H1 (cell line): ENCODE results near the gene PRAMEF5. TPM values are rescaled to one million over a fixed set of nuclear protein-coding genes. Genes with fewer than 3 reads are reported as not detected.
"Not testable (repeated sequence)": the region's sequence is repeated elsewhere in the genome, so short reads cannot be mapped to it uniquely, and the experiment has no call there.

Experiments used
- CTCF ChIA-PET: fragments of 300-600 bp; sonication (Branson Sonifier 250); formaldehyde crosslinking; loops from one replicate; lab custom pipeline; 2021; ENCODE audit not compliant: partially characterized antibody; lab: Charles Lee
- POLR2A ChIA-PET: fragments of 300-600 bp; sonication (Branson Sonifier 250); formaldehyde crosslinking; loops from one replicate; lab custom pipeline; 2021; ENCODE audit warnings: inconsistent platforms; ENCODE audit not compliant: partially characterized antibody; lab: Charles Lee
- DNase-seq, 2 experiments: peaks; one replicate each; pipeline versions ENCODE4 v3.0.0 to v3.0.0-alpha.2; 2010 to 2022; ENCODE audit warnings: low spot score in 2 of 2, low read depth in 1 of 2, mixed read lengths in 1 of 2
- FAIRE-seq: peaks from 2 replicates; lab custom pipeline; 2011; peaks lifted over from hg19 to GRCh38; lab: Jason Lieb, UNC
- H2AFZ ChIP-seq: 2 replicates; pipeline ENCODE4 v1.8.1; 2012; ENCODE audit warnings: low read length, inconsistent platforms
- H2AK5ac ChIP-seq: 2 replicates; pipeline ENCODE4 v1.6.1; 2013; ENCODE audit warnings: low read depth, low read length
- H2BK120ac ChIP-seq: replicated peaks from 2 replicates; pipeline ENCODE3; 2013; ENCODE audit warnings: low read depth, low read length, inconsistent platforms
- H2BK12ac ChIP-seq: 2 replicates; pipeline ENCODE4 v1.6.1; 2013; ENCODE audit warnings: low read depth, low read length
- H2BK15ac ChIP-seq: 2 replicates; pipeline ENCODE4 v1.6.1; 2013; ENCODE audit warnings: low read length
- H2BK20ac ChIP-seq: 2 replicates; pipeline ENCODE4 v1.6.1; 2013; ENCODE audit warnings: low read length
- H2BK5ac ChIP-seq: 2 replicates; pipeline ENCODE4 v1.6.1; 2013; ENCODE audit warnings: low read depth, low read length
- H3K14ac ChIP-seq: 2 replicates; pipeline ENCODE4 v1.6.1; 2013; ENCODE audit warnings: inconsistent platforms; ENCODE audit not compliant: insufficient read length
- H3K18ac ChIP-seq: 2 replicates; pipeline ENCODE4 v1.6.1; 2013; ENCODE audit warnings: low read length; ENCODE audit errors: extremely low read depth
- H3K23ac ChIP-seq: 2 replicates; pipeline ENCODE4 v1.6.1; 2013; ENCODE audit warnings: inconsistent platforms; ENCODE audit not compliant: insufficient read length
- H3K23me2 ChIP-seq: 2 replicates; pipeline ENCODE4 v1.6.1; 2013; ENCODE audit warnings: low read depth, low read length
- H3K27ac ChIP-seq: 2 replicates; pipeline ENCODE4 v1.6.1; 2011; ENCODE audit warnings: low read depth, low read length, inconsistent platforms
- H3K27me3 ChIP-seq, 4 experiments: replicated peaks in 1 of 4; 1 replicate in 1 of 4; 2 replicates in 3 of 4; pipeline versions ENCODE4 v1.6.1 to v1.8.1; 2011 to 2013; ENCODE audit warnings: low read length in 3 of 4, mild to moderate bottlenecking in 3 of 4, inconsistent platforms in 2 of 4, mixed read lengths in 2 of 4, moderate library complexity in 1 of 4; ENCODE audit not compliant: control insufficient read depth in 3 of 4, insufficient read depth in 3 of 4; ENCODE audit errors: extremely low read depth in 1 of 4
- H3K36me3 ChIP-seq, 4 experiments: 2 replicates each; pipeline versions ENCODE4 v1.6.1 to v1.8.1; 2011 to 2013; ENCODE audit warnings: mild to moderate bottlenecking in 4 of 4, low read length in 3 of 4, moderate library complexity in 2 of 4, control low read depth in 1 of 4, inconsistent platforms in 1 of 4; ENCODE audit not compliant: insufficient read depth in 4 of 4, control insufficient read depth in 2 of 4
- H3K4ac ChIP-seq: replicated peaks from 2 replicates; pipeline ENCODE3; 2013; ENCODE audit warnings: low read length, low read depth, mixed read lengths, inconsistent platforms; ENCODE audit not compliant: insufficient read length
- H3K4me1 ChIP-seq, 4 experiments: replicated peaks in 1 of 4; 1 replicate in 1 of 4; 2 replicates in 3 of 4; pipeline versions ENCODE4 v1.6.1 to v1.8.1; 2011 to 2013; ENCODE audit warnings: low read length in 3 of 4, inconsistent platforms in 2 of 4, mixed read lengths in 1 of 4; ENCODE audit not compliant: insufficient read depth in 4 of 4, control insufficient read depth in 3 of 4
- H3K4me2 ChIP-seq, 2 experiments: 2 replicates each; pipeline versions ENCODE4 v1.6.1 to v1.8.1; 2011 to 2013; ENCODE audit warnings: low read depth in 2 of 2, low read length in 2 of 2, control low read depth in 1 of 2, inconsistent platforms in 1 of 2, mild to moderate bottlenecking in 1 of 2; ENCODE audit not compliant: insufficient read depth in 1 of 2
- H3K4me3 ChIP-seq, 4 experiments: fragments of 200-600, 300-600 bp in 1 of 4; sonication (generic), shearing (Covaris generic), sonication (Bioruptor Twin) in 1 of 4; 2 replicates each; pipeline versions ENCODE4 v1.5.1 to v1.8.1; 2011 to 2016; ENCODE audit warnings: low read length in 4 of 4, low read depth in 3 of 4, control low read depth in 2 of 4, inconsistent platforms in 2 of 4, mild to moderate bottlenecking in 2 of 4, mixed read lengths in 1 of 4, moderate library complexity in 1 of 4; ENCODE audit not compliant: insufficient read depth in 2 of 4; ENCODE audit errors: extremely low read depth in 1 of 4
- H3K56ac ChIP-seq: replicated peaks from 2 replicates; pipeline ENCODE3; 2013; ENCODE audit warnings: low read depth, mild to moderate bottlenecking, mixed read lengths, low read length, inconsistent platforms; ENCODE audit not compliant: insufficient read length
- H3K79me1 ChIP-seq: 2 replicates; pipeline ENCODE4 v1.6.1; 2013; ENCODE audit warnings: low read depth, low read length, control low read depth
- H3K79me2 ChIP-seq, 2 experiments: 2 replicates each; pipeline versions ENCODE4 v1.6.1 to v1.8.1; 2012 to 2013; ENCODE audit warnings: low read length in 2 of 2, mild to moderate bottlenecking in 2 of 2, inconsistent platforms in 1 of 2; ENCODE audit not compliant: insufficient read depth in 2 of 2, control insufficient read depth in 1 of 2
- H3K9ac ChIP-seq, 4 experiments: replicated peaks in 1 of 4; 1 replicate in 1 of 4; 2 replicates in 3 of 4; pipeline versions ENCODE4 v1.6.1 to v1.8.1; 2011 to 2013; ENCODE audit warnings: low read depth in 3 of 4, low read length in 3 of 4, control low read depth in 2 of 4, mild to moderate bottlenecking in 2 of 4, moderate library complexity in 2 of 4, inconsistent platforms in 1 of 4; ENCODE audit errors: extremely low read depth in 1 of 4
- H3K9me3 ChIP-seq, 2 experiments: 2 replicates each; pipeline versions ENCODE4 v1.6.1 to v1.8.1; 2012 to 2013; ENCODE audit warnings: mild to moderate bottlenecking in 2 of 2, moderate library complexity in 2 of 2, control low read depth in 1 of 2, inconsistent platforms in 1 of 2, low read depth in 1 of 2, low read length in 1 of 2, mixed read lengths in 1 of 2; ENCODE audit not compliant: insufficient read depth in 2 of 2
- H4K20me1 ChIP-seq, 2 experiments: replicated peaks in 1 of 2; 2 replicates each; pipeline versions ENCODE3 to v1.8.1; 2011 to 2013; ENCODE audit warnings: inconsistent platforms in 2 of 2, low read length in 2 of 2, mild to moderate bottlenecking in 1 of 2; ENCODE audit not compliant: insufficient read depth in 2 of 2, control insufficient read depth in 1 of 2
- H4K5ac ChIP-seq: 2 replicates; pipeline ENCODE4 v1.6.1; 2013; ENCODE audit warnings: low read length, low read depth, mixed read lengths, inconsistent platforms; ENCODE audit not compliant: insufficient read length
- H4K8ac ChIP-seq: 2 replicates; pipeline ENCODE4 v1.8.0; 2013; ENCODE audit warnings: mild to moderate bottlenecking, moderate library complexity, low read length, inconsistent platforms; ENCODE audit not compliant: insufficient read depth; ENCODE audit errors: extremely low read depth
- H4K91ac ChIP-seq: replicated peaks from 2 replicates; pipeline ENCODE3; 2013; ENCODE audit warnings: low read length, mixed read lengths, inconsistent platforms; ENCODE audit not compliant: insufficient read length
- WGBS, 2 experiments: shearing (Covaris generic) in 1 of 2; methylation state at CpG; one replicate each; pipeline versions ENCODE4 v1.1.6 to v1.1.7; 2013 to 2015; ENCODE audit warnings: low lambda C conversion rate in 2 of 2, mixed read lengths in 2 of 2, inconsistent platforms in 1 of 2, low coverage in 1 of 2, missing lambda C conversion rate in 1 of 2; ENCODE audit not compliant: insufficient replicate concordance in 2 of 2, insufficient coverage in 1 of 2, insufficient read length in 1 of 2; ENCODE audit errors: extremely low coverage in 1 of 2, missing lambda C conversion rate in 1 of 2; 5-methylcytosine and 5-hydroxymethylcytosine counted together
- polyA plus RNA-seq, 7 experiments: library from polyadenylated mRNA; depleted of rRNA in 3 of 7; stranded (reverse) in 5 of 7; unstranded in 2 of 7; fragments of >200 nt in 5 of 7; fragments of 200-250 nt in 2 of 7; gene quantifications; 1 replicate in 5 of 7; 2 replicates in 1 of 7; 4 replicates in 1 of 7; pipeline versions ENCODE4 v1.2.1 to v1.2.3, GENCODE V29; 2011 to 2013; ENCODE audit warnings: missing spikeins in 2 of 7, mixed read lengths in 2 of 7
- total RNA-seq: library from RNA; stranded (reverse); fragmentation: NEBNext Ultra II Directional; extraction: Animal tissue kit (Norgen Biotek cat#: 25700); gene quantifications from 2 replicates; pipeline ENCODE4 v1.2.1, GENCODE V29; 2021

PRAMEF5 gene
- total and polyA plus RNA-seq, 2 of the 8 experiments (the other 6 are each of a cell fraction or from before 2014, with no cell fraction given): not detected

DNA sequence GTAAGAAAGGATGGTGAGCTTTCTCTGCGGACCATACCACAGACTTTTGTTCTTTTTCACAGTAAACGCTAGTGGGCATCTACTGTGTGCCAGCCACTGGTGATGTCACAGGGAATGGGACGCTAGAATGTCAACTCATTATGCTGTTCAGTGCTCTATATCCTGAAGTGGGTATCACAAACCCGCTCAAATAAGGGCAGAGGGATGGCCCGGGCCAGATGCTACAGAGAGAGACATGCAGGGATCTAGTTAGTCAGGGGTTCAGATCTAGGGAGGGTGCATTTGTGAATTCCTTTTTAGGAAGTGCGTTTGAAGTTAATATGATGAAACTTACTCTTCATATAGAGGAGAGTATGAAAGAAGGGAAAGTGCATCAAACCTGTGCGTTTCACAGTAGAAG, 6.9 kb upstream of the PRAMEF5 start:
- H4K5ac ChIP-seq, H3K79me1 ChIP-seq, H2AFZ ChIP-seq, H3K18ac ChIP-seq, H3K23me2 ChIP-seq, H3K36me3 ChIP-seq, H3K23ac ChIP-seq, FAIRE-seq, H3K14ac ChIP-seq, H3K4me1 ChIP-seq, H4K91ac ChIP-seq, H2BK15ac ChIP-seq, H3K56ac ChIP-seq, H3K9ac ChIP-seq, H3K4me3 ChIP-seq, DNase-seq, H3K4me2 ChIP-seq, H3K27ac ChIP-seq, H2AK5ac ChIP-seq, H3K27me3 ChIP-seq, H4K20me1 ChIP-seq, H2BK5ac ChIP-seq, CTCF ChIA-PET, H2BK12ac ChIP-seq, H3K4ac ChIP-seq, H3K79me2 ChIP-seq, H2BK20ac ChIP-seq, H2BK120ac ChIP-seq, H4K8ac ChIP-seq, POLR2A ChIA-PET: not testable (repeated sequence)
- peaks cover 41 to 42% of the 10 kb centered on the region in 2 experiments for H3K9me3 ChIP-seq
- 64% methylated on average over 6 of the region's 7 CpGs; no CpG with 5 or more reads in 1 of the 2 experiments for whole genome bisulfite sequencing, 2 experiments

DNA sequence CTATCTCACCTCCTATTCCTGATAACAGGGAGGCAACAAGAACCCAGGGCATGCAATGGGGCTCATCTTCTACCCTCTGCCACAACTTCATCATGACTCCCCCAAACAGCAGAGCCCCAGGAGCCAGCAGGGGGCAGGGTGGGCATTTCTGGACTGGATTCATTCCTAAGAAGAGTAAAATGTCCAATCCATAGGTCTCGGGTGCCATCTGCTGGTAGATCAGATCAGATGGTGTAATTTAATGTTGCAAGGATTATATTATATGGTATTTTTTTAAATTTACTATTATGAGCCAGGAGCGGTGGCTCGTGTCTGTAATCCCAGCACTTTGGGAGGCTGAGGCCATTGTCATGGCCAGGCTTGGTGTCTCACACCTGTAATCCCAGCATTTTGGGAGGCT, 11.1 kb downstream of the PRAMEF5 start:
- H4K91ac ChIP-seq, H3K56ac ChIP-seq, H3K9me3 ChIP-seq, DNase-seq, H3K18ac ChIP-seq, H2AK5ac ChIP-seq, H4K8ac ChIP-seq, H3K36me3 ChIP-seq, H4K5ac ChIP-seq, H2BK5ac ChIP-seq, H3K23ac ChIP-seq, H4K20me1 ChIP-seq, FAIRE-seq, H3K4me2 ChIP-seq, H3K23me2 ChIP-seq, H3K27me3 ChIP-seq, H3K9ac ChIP-seq, H2AFZ ChIP-seq, H2BK120ac ChIP-seq, H2BK12ac ChIP-seq, H3K4ac ChIP-seq, CTCF ChIA-PET, H3K79me1 ChIP-seq, H3K27ac ChIP-seq, H2BK20ac ChIP-seq, H3K79me2 ChIP-seq, H3K4me1 ChIP-seq, H3K4me3 ChIP-seq, POLR2A ChIA-PET, H3K14ac ChIP-seq, H2BK15ac ChIP-seq: not testable (repeated sequence)
- no CpG with 5 or more reads among the region's 3 CpGs for WGBS, 2 experiments
